ENCODE data around the gene ASPHD2. TPM values are rescaled to one million over a fixed set of nuclear protein-coding genes. Genes with fewer than 3 reads are reported as not detected.

ASPHD2 gene
- total RNA-seq, 2 experiments from 2014 or later, result 12.0 to 14.0 TPM

DNA sequence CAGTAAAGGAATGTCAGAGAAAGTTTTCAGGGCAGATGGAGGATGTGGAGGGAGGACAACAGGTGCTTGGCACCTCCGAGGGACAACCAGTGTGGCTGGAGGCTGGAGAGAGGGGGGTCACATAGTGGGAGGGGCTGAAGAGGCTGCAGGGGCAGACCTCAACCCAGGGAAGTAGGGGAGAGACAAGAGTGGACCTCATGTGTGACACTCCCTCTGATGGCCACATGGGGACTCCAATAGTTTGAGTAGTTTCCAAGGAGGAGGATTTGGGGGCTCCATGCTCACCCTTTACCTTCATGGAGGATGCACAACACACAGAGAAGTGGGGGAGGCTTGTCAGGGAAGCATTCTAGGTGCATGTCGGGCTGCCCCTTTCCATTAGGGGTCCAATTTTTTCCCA lies 35.1 kb upstream of the ASPHD2 start:
- Mint-ChIP-seq H3K36me3 (ENCODE audit: low read depth) (no peaks in the 10 kb centered on the region), H3K27ac (no peak overlapping the region), H3K4me1 (ENCODE audit: low read depth) (no peaks in the 10 kb centered on the region), H3K9me3 (no peaks in the 10 kb centered on the region), H3K4me3 (no peak overlapping the region), H3K27me3 (peaks cover 10% of the 10 kb centered on the region)
- CTCF ChIA-PET, result interaction anchor here (1.3 to 2.6 kb wide), 4 partner anchors 12 to 67 kb away, joined by 3 to 17 read pairs (median 4); no protein-coding TSS in a partner anchor
- TF ChIP-seq, protein P1, sequence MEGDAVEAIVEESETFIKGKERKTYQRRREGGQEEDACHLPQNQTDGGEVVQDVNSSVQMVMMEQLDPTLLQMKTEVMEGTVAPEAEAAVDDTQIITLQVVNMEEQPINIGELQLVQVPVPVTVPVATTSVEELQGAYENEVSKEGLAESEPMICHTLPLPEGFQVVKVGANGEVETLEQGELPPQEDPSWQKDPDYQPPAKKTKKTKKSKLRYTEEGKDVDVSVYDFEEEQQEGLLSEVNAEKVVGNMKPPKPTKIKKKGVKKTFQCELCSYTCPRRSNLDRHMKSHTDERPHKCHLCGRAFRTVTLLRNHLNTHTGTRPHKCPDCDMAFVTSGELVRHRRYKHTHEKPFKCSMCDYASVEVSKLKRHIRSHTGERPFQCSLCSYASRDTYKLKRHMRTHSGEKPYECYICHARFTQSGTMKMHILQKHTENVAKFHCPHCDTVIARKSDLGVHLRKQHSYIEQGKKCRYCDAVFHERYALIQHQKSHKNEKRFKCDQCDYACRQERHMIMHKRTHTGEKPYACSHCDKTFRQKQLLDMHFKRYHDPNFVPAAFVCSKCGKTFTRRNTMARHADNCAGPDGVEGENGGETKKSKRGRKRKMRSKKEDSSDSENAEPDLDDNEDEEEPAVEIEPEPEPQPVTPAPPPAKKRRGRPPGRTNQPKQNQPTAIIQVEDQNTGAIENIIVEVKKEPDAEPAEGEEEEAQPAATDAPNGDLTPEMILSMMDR (IDR thresholded peaks at IDR 0.05), result peak; percentile 20
- DNase-seq, result no peak
- POLR2A ChIA-PET, result interaction anchor here (0.6 kb wide), 1 partner anchor 949 kb away, joined by 5 read pairs; no protein-coding TSS in a partner anchor
- intact Hi-C loops (cut with micrococcal nuclease), result no loop called here
- ATAC-seq, result no peak

DNA sequence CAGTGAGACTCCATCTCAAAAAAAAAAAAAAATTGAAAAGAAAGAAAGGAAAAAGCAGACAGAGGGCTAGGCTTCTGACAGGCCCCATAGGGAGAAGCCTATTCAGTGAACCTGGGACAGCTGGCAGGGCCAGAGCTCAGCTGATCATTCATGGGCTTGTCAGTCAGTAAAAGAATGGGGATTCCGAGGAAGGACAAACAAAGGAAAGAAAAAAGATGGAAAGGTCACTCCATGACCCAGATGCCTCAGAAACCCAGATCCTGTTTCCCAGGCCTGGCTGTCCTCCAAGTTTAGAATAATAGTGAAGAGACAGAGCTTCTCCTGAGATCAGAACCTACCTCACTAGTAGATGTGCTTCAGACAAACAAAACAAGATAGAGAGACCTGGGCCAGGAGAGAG lies 34.3 kb upstream of the ASPHD2 start:
- Mint-ChIP-seq H3K36me3 (ENCODE audit: low read depth) (no peaks in the 10 kb centered on the region), H3K27me3 (peaks cover 7% of the 10 kb centered on the region), H3K9me3 (no peaks in the 10 kb centered on the region), H3K4me3 (no peak overlapping the region), H3K27ac (no peak overlapping the region), H3K4me1 (ENCODE audit: low read depth) (no peaks in the 10 kb centered on the region)
- intact Hi-C loops (cut with micrococcal nuclease), result loop anchor here (5.0 kb wide), 1 partner anchor 68 kb away; no protein-coding TSS in a partner anchor
- ChIA-PET CTCF (interaction anchor here (1.3 to 2.6 kb wide), 4 partner anchors 11 to 66 kb away, joined by 3 to 17 read pairs (median 4); no protein-coding TSS in a partner anchor), POLR2A (no interaction called here)
- ATAC-seq (no peak), DNase-seq (no peak)
- TF ChIP-seq, protein P1 (IDR thresholded peaks at IDR 0.05), result no peak

DNA sequence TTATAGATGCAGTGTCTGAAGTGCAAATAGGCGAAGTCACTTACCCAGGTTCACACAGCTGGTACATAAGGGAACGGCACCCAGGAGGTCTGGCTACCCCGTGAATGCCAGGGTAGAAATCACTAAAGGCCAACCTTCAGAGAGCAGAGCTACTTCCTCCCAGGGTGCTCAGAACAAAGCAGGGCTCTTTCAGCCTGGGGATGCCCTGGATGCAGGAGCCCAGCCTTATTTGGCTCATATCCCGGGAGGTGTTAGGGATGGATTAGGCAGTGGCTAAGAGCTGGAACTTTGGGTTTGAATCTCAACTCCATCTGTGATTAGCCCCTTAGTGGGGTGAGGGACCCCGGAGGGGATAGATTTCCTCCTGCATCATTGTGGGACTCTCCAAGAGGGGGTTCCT lies 33.1 kb upstream of the ASPHD2 start:
- H3K27me3 Mint-ChIP-seq, result peaks cover 5% of the 10 kb centered on the region
- no peak for ATAC-seq
- DNase-seq, result no peak
- H3K27ac Mint-ChIP-seq, result no peak overlapping the region
- POLR2A ChIA-PET, result no interaction called here
- H3K4me1 Mint-ChIP-seq (ENCODE audit: low read depth), result no peaks in the 10 kb centered on the region
- H3K9me3 Mint-ChIP-seq, result no peaks in the 10 kb centered on the region
- no peaks in the 10 kb centered on the region for H3K36me3 Mint-ChIP-seq (ENCODE audit: low read depth)
- no peak overlapping the region for H3K4me3 Mint-ChIP-seq
- intact Hi-C loops (cut with micrococcal nuclease), result loop anchor here (5.0 kb wide), 1 partner anchor 66 kb away; no protein-coding TSS in a partner anchor
- TF ChIP-seq, protein P1 (IDR thresholded peaks at IDR 0.05), result no peak
- CTCF ChIA-PET, result interaction anchor here (0.8 to 2.6 kb wide), 3 partner anchors 30 to 270 kb away, joined by 3 to 17 read pairs (median 5); no protein-coding TSS in a partner anchor

DNA sequence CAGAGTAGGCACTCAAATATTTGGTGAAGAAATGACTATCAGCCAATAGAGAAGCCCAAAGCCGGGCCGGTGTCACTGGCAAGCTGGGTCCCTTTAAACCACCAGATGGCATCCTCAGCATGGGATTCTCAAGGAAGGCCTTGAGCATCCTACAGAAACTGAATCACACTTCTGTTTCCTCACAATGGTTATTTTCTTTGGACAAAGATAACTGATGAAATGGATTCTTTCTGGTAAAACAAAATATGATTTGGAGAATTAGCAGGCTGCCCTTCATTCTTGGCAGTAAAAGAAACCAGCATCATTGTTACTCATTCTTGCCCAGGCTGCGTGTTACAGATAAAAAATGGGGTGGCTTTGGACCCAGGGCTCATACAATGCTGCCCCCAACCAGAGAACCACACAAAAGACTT lies 30.3 kb upstream of the ASPHD2 start:
- peak; percentile 85 for ATAC-seq
- Mint-ChIP-seq H3K27me3 (peaks cover 8% of the 10 kb centered on the region), H3K27ac (no peak overlapping the region), H3K4me3 (no peak overlapping the region), H3K4me1 (ENCODE audit: low read depth) (peaks cover 3% of the 10 kb centered on the region), H3K9me3 (no peaks in the 10 kb centered on the region), H3K36me3 (ENCODE audit: low read depth) (no peaks in the 10 kb centered on the region)
- CTCF ChIA-PET, result interaction anchor here (1.3 to 6.7 kb wide), 6 partner anchors 16 to 63 kb away, joined by 3 to 56 read pairs (median 5); no protein-coding TSS in a partner anchor
- DNase-seq, result peak; percentile 77
- TF ChIP-seq, protein P1 (IDR thresholded peaks at IDR 0.05), result peak; percentile 66
- POLR2A ChIA-PET, result no interaction called here
- intact Hi-C loops (cut with micrococcal nuclease), result loop anchor here (5.0 kb wide), 1 partner anchor 64 kb away; no protein-coding TSS in a partner anchor

DNA sequence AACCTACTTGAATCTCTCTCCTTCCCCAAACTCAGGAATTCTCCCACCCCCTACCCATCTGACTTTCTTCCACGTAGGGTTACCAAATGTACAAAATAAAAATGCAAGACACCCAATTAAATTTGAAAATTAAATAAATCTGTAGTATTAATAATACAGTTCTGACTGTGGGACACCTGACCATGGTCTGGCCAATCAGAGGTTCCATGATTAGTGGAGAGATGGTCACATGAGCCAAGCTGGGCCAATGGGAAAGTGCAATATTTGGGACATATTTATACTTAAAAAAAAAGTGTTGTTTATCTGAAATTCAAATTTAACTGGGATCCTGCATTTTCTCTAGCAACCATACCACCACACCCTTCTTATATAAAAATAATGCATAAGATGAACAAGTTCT lies 29.8 kb upstream of the ASPHD2 start:
- no peaks in the 10 kb centered on the region for H3K9me3 Mint-ChIP-seq
- no peak for DNase-seq
- CTCF ChIA-PET, result interaction anchor here (1.0 to 6.7 kb wide), 4 partner anchors 18 to 62 kb away, joined by 3 to 56 read pairs (median 4); no protein-coding TSS in a partner anchor
- peaks cover 8% of the 10 kb centered on the region for H3K27me3 Mint-ChIP-seq
- POLR2A ChIA-PET, result no interaction called here
- intact Hi-C loops (cut with micrococcal nuclease), result loop anchor here (5.0 kb wide), 1 partner anchor 63 kb away; no protein-coding TSS in a partner anchor
- TF ChIP-seq, protein P1 (IDR thresholded peaks at IDR 0.05), result no peak
- no peak overlapping the region for H3K4me3 Mint-ChIP-seq
- no peak overlapping the region for H3K27ac Mint-ChIP-seq
- no peak for ATAC-seq
- no peaks in the 10 kb centered on the region for H3K36me3 Mint-ChIP-seq (ENCODE audit: low read depth)
- peaks cover 6% of the 10 kb centered on the region for H3K4me1 Mint-ChIP-seq (ENCODE audit: low read depth)
